PC-9 (cell line): ENCODE results near the gene BMF.

ENCODE experiments used
- EZH2 ChIP-seq: fragments of 200-600 bp; sonication (generic); IDR thresholded peaks from 2 replicates; pipeline ENCODE4 v1.8.0; 2017; ENCODE audit warnings: antibody characterized with exemption, low read depth
- TF ChIP-seq, protein P1 (sequence below): fragments of 200-600 bp; sonication (generic); conservative IDR thresholded peaks from 2 replicates; pipeline ENCODE4 v1.6.1; 2017; ENCODE audit warnings: mixed run types, antibody characterized with exemption, mild to moderate bottlenecking, moderate library complexity

DNA sequence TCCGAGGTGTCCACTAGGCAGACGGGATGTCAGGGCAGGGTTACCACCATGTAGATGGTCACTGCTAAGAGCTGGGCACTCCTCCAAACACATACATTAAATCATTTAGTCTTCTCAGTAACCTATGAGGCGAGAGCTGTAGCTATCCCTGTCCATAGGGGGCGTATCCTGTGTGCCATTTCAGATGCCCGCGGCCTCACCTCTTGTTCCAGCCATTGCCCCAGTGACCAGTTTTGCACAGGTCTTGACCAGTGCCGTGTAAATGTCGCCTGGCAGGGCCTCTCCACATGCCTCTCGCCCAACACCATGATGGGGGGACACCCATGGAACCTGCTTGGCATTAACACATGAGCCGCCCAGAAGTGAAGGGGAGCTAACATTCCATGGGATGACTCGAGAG is 48.9 kb downstream of the BMF start:
- TF ChIP-seq, protein P1, sequence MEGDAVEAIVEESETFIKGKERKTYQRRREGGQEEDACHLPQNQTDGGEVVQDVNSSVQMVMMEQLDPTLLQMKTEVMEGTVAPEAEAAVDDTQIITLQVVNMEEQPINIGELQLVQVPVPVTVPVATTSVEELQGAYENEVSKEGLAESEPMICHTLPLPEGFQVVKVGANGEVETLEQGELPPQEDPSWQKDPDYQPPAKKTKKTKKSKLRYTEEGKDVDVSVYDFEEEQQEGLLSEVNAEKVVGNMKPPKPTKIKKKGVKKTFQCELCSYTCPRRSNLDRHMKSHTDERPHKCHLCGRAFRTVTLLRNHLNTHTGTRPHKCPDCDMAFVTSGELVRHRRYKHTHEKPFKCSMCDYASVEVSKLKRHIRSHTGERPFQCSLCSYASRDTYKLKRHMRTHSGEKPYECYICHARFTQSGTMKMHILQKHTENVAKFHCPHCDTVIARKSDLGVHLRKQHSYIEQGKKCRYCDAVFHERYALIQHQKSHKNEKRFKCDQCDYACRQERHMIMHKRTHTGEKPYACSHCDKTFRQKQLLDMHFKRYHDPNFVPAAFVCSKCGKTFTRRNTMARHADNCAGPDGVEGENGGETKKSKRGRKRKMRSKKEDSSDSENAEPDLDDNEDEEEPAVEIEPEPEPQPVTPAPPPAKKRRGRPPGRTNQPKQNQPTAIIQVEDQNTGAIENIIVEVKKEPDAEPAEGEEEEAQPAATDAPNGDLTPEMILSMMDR: no peak
- TF ChIP-seq EZH2: no peak
